M059J (cell line): ENCODE measurements around the gene ADD1. TPM values are rescaled to one million over a fixed set of nuclear protein-coding genes. Genes with fewer than 3 reads are reported as not detected.
"Not testable (repeated sequence)": the region's sequence is repeated elsewhere in the genome, so short reads cannot be mapped to it uniquely, and the experiment has no call there.

Experiments
- DNase-seq: peaks from one replicate; pipeline ENCODE4 v3.0.0-alpha.2; 2012; ENCODE audit warnings: low read depth
- total RNA-seq: library from RNA; depleted of rRNA; stranded (reverse); fragments of >200 nt; shearing (Covaris generic); gene quantifications from 2 replicates; pipeline ENCODE4 v1.2.3, GENCODE V29; 2014

ADD1 gene
- total RNA-seq, 1 experiment from 2014 or later, result 193 TPM

- no peak for DNase-seq
These were observed 42.5 kb downstream of the ADD1 start for GRCh38 chr4:2886161-2886560.

DNA sequence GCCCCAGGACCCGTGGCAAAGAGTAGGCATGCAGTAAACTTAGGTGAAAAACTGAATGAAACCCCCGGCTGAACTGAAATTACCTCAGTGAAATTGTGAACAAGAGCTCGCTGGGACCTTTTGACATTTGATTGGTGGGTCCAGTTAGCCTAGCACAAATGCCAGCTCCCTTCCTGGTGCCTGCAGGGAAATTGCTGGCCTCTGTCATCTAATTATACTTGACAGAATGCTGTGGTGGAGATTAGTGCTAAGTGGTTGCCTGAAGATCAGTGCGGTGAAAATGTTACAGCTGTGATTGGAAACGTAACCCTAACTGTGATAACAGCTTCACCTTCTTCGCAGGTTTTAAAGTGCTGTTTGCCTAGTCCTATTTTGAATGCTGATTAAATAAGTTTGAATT lies 43.0 kb downstream of the ADD1 start:
- DNase-seq, result no peak

- DNase-seq, result no peak
These were observed 43.7 kb downstream of the ADD1 start for GRCh38 chr4:2887343-2887742.

DNA sequence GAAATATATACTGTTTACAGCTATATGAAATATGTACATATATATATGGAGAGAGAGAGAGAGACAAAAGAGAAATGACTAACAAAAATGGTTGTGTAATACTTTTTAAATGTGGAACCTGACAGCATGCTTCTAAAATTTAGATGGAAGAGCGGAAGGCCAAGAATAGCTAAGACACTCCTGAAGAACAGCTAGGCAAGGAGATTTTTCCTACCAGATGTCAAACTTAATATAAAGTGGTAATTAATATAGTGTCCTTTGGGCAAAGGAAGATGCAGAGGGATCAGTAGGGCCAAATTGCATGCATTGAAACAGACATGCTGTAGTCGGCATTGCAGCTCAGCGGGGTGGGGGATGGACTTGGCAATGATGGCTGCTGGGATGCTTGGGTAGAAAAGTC lies 45.2 kb downstream of the ADD1 start:
- DNase-seq, result no peak

- DNase-seq, result peak; percentile 48
These were observed 47.6 kb downstream of the ADD1 start for GRCh38 chr4:2891294-2891693.

GRCh38 chr4:2893772-2894171 lies 50.1 kb downstream of the ADD1 start:
- DNase-seq, result no peak

DNA sequence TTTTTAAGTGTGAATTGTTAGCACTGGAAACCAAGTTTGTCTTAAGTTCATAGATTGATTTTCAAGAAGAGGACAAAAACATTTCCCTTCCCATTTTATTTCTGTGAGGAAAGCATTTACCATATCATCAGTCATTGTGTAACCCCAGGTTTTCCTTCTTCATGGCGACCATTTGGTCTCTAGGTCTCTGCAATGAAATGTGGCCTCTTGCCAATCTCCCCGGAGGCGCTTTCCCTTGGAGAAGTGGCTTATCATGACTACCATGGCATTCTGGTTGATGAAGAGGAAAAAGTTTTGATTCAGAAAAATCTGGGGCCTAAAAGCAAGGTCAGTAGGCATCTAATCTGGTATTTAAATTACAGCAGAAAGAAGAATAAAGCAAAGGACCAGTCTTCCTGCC lies 54.4 kb downstream of the ADD1 start:
- peak; percentile 40 for DNase-seq

GRCh38 chr4:2900741-2901140 lies 57.1 kb downstream of the ADD1 start:
- no peak for DNase-seq

DNA sequence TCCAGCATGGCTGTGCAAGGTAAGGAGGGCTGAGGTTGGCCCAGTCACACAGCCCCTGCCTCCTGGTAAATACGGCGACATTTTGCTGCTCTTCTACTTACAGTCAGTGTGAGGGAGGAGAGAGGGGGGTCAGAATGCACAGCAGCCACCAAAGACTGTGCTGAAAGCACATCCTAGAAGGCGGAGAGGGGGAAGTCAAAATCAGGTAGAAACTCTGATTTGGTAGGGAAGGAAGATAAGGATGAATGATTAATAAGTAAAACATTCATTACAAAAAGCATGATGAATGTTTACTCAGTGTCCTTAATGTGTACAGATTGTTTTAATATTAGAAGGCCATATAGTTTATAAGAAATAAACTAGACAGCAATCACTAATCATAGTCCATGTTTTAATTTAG lies 57.5 kb downstream of the ADD1 start:
- no peak for DNase-seq

GRCh38 chr4:2902126-2902525 lies 58.5 kb downstream of the ADD1 start:
- no peak for DNase-seq

DNA sequence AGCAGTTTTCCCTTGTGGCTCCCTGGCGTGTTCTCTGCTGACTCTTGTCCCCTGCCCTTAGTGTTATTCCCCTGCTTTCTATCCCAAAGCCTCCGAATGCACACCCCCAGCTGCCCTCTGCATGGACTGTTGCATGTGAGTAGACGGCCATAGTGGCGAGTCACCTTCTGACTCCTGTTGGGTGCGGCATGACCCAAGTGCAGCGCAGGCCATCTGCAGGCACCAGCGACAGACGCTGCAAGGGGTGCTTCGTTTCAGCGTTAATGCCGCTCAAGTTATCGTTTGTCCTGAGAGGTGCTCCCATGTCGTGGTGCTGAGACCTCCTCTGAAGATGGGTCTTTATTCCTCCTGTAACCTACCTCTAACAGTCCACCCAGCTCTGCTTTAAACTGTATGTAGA lies 61.9 kb downstream of the ADD1 start:
- no peak for DNase-seq

DNA sequence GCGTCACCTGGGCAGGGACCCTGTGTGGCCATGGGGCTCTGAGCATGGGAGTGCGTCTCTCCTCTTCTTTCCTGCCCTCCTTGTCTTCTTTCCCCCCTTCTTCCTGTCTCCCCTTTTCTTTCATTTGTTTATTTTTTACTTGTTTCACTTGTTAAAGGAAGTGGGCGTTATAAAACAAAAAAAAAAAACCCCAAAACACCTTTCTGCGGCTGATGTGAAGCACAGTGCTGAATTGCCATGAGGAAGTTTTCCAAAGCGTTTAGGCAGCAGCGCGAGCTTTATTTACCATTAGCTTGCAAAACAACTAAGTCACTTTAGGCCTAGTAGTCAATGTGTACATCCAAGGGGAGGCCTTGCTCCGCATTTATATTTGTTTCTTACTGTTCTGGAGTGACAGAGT lies 62.6 kb downstream of the ADD1 start:
- no peak for DNase-seq

- DNase-seq, result no peak
These were observed 63.6 kb downstream of the ADD1 start for GRCh38 chr4:2907226-2907625.

- no peak for DNase-seq
These were observed 64.2 kb downstream of the ADD1 start for GRCh38 chr4:2907706-2908293.

GRCh38 chr4:2908686-2909085 lies 65.0 kb downstream of the ADD1 start:
- DNase-seq, result no peak

- DNase-seq, result no peak
These were observed 65.9 kb downstream of the ADD1 start for GRCh38 chr4:2909583-2909982.

DNA sequence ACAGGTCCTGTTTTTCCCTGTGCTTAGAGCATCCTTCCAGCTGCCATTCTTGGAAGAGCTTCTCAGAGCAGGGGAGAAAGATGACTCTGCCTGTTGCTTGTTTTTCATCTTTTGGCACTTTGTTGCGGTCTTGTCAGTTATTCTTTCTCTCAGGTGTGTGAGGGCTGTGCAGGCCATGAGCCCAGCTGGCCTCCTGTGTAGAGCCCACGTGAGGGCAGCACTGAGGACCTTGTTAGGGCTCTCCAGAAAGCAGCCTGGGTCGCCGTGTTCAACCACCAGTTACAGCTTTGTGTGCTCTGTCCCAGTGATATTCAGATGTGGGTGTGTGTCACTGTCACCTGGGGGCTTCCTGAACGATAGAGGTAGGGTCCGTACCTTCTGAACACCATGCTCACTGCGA lies 66.8 kb downstream of the ADD1 start:
- no peak for DNase-seq

DNA sequence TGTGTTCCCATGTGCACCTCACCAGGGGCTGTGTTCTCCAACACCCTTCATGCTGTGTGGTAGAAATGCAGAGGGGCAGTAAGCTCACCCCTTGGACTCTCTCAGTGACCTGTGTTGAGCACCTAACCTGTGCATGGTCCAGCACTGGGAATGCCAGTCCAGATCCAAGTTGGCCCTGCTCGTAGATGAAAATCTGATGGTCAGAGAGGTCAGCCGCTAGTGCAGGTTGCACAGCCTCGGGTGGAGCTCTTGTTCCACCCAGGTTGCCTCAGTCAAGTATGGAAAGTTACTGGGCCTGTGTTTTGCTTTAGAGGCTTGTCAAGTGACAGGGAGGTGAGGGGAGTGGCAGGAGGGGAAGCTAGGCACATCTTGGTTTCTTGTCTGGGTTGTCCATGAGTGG lies 68.2 kb downstream of the ADD1 start:
- no peak for DNase-seq

DNA sequence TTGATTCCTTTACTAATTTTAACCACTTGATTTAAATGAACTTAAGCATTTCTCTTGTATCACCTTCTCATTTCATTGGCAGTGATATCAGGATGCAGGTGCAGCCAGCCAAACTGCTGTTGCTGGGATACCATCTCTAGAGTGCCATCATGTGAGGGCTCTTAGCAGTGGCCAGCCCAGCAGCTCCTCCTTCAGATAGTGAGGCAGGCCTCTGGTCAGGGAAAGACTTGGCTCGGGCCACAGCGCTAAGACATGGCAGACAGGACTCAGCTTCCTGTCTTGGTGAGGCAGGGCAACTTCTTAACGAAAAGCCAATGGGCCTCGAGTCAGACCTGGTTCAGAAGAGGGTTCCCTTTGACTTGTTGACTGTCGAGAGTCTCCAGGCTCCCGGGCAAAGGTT lies 69.5 kb downstream of the ADD1 start:
- no peak for DNase-seq

DNA sequence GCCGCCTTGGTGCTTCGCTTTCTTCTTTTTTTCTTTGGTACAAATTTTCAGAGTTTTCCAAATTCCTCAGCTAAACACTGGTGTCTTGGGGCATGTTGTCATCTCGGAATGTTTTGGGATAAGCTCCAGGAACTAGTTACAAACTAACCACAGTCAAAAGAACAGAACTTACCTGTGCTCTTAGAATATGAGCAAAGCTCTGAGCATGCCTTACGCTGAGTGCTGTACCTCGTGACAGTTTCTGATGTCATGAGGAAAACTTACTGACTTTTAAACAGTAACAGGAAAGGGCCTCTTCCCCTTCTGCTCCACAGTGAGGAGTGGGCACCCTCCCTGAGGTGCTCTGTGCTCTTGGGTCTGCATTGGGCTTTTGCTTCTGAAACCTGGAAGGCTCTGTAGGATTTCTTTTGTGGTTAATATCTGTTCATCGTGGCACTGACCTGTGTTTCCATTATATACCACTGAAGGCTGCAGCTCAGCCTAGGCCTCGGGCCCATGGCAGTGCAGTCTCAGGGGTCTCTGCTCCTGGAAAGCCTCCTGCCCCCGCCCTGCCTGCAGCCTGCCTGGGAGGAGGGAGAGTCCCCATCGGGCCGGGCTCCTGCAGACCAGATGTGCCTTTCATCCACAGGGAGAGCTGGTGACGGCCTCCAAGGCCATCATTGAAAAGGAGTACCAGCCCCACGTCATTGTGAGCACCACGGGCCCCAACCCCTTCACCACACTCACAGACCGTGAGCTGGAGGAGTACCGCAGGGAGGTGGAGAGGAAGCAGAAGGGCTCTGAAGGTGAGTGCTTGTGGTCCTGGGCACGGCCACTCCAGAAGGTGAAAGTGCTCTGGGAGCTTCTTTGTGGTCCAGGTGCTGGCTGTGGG lies 70.8 kb downstream of the ADD1 start:
- no peak for DNase-seq

DNA sequence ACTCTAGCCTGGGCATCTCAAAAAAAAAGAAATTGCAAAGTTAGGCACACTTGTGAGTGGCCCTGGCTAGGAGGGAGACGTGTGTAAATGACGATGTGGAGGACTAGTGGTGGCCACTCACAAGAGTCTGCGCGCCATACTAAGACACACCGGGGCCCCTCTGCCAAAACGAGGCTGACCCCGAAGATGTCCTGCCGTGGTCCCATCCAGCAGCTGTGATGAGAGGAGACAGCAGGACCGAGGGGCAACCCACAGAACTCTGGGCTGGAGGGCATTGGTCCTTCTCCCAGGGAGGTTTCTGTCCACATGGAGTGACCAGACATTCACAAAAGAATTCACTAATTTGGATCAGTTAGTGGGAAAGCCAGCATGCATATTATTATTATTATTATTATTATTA lies 72.1 kb downstream of the ADD1 start:
- DNase-seq, result no peak

DNA sequence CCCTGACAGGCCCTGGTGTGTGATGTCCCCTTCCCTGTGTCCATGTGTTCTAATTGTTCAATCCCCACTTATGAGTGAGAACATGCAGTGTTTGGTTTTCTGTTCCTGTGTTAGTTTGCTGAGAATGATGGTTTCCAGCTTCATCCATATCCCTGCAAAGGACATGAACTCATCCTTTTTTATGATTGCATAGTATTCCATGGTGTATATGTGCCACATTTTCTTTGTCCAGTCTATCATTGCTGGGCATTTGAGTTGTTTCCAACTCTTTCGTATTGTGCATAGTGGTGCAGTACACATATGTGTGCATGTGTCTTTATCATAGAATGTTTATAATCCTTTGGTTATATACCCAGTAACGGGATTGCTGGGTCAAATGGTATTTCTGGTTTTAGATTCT lies 73.1 kb downstream of the ADD1 start:
- not testable (repeated sequence) for DNase-seq

DNA sequence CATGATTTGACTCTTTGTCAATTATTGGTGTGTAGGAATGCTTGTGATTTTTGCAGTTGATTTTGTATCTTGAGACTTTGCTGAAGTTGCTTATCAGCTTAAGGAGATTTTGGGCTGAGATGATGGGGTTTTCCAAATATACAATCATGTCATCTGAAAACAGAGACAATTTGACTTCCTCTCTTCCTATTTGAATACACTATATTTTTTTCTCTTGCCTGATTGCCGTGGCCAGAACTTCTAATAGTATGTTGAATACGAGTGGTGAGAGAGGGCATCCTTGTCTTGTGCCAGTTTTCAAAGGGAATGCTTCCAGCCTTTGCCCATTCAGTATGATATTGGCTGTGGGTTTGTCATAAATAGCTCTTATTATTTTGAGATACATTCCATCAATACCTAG lies 74.7 kb downstream of the ADD1 start:
- DNase-seq, result not testable (repeated sequence)

- not testable (repeated sequence) for DNase-seq
These were observed 75.1 kb downstream of the ADD1 start for GRCh38 chr4:2918714-2919113.
